Skeletal muscle satellite cell (primary cell): ENCODE results near the gene DNAH8.

Experiments used
- H3K27me3 ChIP-seq: 2 replicates; pipeline ENCODE4 v1.7.0; 2013; ENCODE audit warnings: low read length; ENCODE audit not compliant: control insufficient read depth, insufficient read depth
- H3K36me3 ChIP-seq: 2 replicates; pipeline ENCODE4 v1.7.0; 2013; ENCODE audit warnings: mild to moderate bottlenecking, control low read depth, low read length; ENCODE audit not compliant: insufficient read depth
- H3K4me1 ChIP-seq: 2 replicates; pipeline ENCODE4 v1.7.0; 2013; ENCODE audit warnings: low read length; ENCODE audit not compliant: control insufficient read depth, insufficient read depth
- H3K4me2 ChIP-seq: 2 replicates; pipeline ENCODE4 v1.7.0; 2013; ENCODE audit warnings: mild to moderate bottlenecking, low read length
- H3K4me3 ChIP-seq: 2 replicates; pipeline ENCODE4 v1.7.0; 2013; ENCODE audit warnings: low read length
- H3K9ac ChIP-seq: 2 replicates; pipeline ENCODE4 v1.7.0; 2013; ENCODE audit warnings: mild to moderate bottlenecking, low read depth, low read length, moderate library complexity
- H3K9me3 ChIP-seq: replicated peaks from 2 replicates; pipeline ENCODE4 v1.7.0; 2013; ENCODE audit warnings: mild to moderate bottlenecking, control low read depth, low read length

Gene DNAH8

DNA sequence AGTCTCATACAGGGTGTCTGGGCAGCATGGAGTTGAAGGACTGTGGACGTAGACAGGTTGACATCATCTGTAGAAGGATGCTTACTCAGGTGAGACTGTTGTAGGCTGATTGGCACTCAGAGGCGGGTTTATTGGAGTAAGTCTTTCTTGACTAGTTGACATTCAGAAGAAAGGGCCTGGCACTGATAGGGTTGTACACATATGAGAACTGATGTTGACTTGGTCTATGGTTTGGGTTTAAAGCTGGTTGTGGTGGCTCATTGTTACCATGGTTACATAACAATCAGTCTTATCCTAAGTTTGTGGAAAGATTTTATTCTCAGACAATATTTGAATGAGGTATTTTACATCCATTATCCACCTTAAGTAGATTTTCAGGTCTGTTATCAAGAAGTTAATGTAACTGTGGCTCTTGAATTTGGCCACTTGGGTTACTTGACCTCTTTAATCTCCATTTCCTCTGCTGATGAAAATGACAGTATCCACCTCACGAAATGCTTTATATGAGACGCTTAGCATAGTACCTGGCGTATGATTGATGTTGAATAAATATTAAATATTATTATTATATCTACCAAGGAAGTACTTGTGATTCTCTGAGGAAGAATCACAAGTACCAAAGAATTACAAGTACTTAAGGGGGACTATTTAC, 109.3 kb downstream of the DNAH8 start:
- Histone ChIP-seq H3K4me1 (no peaks in the 10 kb centered on the region), H3K4me3 (no peak overlapping the region), H3K9ac (no peak overlapping the region), H3K4me2 (no peak overlapping the region), H3K9me3 (no peaks in the 10 kb centered on the region), H3K27me3 (peaks cover 5% of the 10 kb centered on the region), H3K36me3 (no peaks in the 10 kb centered on the region)

DNA sequence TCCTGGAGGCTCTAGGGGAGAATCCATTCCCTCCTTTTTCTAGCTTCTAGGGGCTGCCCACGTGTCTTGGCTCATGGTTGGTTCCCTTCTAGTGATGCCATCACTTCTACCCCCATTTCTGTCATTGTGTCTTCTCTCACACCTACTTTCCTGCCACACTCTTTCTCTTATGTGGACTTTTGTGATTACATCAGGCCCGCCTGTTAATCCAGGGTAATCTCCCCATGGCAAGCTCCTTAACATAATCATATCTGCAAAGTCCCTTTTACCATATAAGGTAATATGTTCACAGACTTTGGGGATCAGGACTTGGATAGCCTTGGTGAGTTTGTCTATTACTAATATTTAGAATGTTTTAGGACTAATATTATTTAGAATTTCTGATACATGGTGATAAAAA, 111.9 kb downstream of the DNAH8 start:
- H3K9me3 ChIP-seq, result no peaks in the 10 kb centered on the region
- no peaks in the 10 kb centered on the region for H3K27me3 ChIP-seq
- H3K4me2 ChIP-seq, result no peak overlapping the region
- no peaks in the 10 kb centered on the region for H3K4me1 ChIP-seq
- H3K36me3 ChIP-seq, result no peaks in the 10 kb centered on the region
- no peak overlapping the region for H3K4me3 ChIP-seq
- H3K9ac ChIP-seq, result no peak overlapping the region

DNA sequence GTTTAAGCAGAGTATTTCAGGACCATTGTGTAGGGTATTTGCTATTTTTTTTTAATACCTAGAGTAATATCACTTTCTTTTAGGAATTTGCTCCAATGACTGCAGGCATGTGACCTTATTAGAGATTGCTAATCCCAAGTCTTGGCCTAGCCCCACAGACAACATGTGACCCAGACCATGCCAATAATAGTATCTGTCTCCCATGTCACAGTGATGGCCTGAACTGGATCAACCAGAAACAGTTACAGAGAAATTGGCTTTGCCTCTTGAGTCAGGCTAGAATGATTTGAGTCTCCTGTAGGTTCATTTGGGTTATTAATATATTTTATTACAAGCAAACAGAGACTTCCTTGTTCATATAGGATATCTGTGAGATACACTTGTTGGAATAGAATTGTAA, 116.8 kb downstream of the DNAH8 start:
- H3K9ac ChIP-seq, result no peak overlapping the region
- H3K36me3 ChIP-seq, result no peaks in the 10 kb centered on the region
- no peaks in the 10 kb centered on the region for H3K9me3 ChIP-seq
- no peaks in the 10 kb centered on the region for H3K4me1 ChIP-seq
- H3K4me3 ChIP-seq, result no peak overlapping the region
- no peaks in the 10 kb centered on the region for H3K27me3 ChIP-seq
- H3K4me2 ChIP-seq, result no peak overlapping the region

DNA sequence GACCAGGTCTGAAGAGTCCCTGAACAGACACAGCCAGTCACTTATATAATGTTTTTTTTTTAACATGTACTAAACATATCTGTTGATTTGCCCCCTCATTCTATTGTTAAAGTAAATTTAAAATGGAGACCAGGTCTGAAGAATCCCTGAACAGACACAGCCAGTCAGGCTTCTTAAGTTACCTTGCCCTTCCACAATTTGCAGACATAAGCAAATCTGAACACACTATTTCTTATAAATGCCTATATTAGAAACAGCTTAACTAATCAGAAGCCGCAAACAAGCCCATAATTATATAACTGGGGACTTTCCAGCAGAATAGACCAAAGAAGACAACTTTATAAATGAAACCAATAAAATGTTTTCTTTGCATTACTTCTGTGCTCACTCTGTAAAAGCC, 118.2 kb downstream of the DNAH8 start:
- Histone ChIP-seq H3K9me3 (no peaks in the 10 kb centered on the region), H3K36me3 (no peaks in the 10 kb centered on the region), H3K9ac (no peak overlapping the region), H3K4me3 (no peak overlapping the region), H3K4me1 (no peaks in the 10 kb centered on the region), H3K27me3 (no peaks in the 10 kb centered on the region), H3K4me2 (no peak overlapping the region)

DNA sequence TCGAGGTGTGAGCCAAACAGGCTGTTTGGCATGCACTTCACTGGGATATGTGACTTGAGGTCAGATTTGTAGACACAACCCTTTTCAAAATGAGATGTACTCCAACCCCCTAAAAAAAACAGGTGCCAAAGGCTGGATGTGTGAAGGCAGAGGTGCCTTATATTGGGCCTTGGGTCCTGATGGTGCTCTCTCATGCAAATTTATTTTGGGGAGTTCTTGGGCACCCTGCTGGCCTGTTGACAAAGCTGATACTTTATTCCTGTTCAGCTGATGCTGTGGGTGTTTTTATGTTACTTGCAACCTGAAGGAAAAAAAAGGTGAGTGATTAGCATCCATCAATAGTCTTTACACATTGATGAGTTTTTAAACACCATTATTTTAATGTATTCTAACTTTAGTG, 121.5 kb downstream of the DNAH8 start:
- no peaks in the 10 kb centered on the region for H3K4me1 ChIP-seq
- no peak overlapping the region for H3K9ac ChIP-seq
- H3K27me3 ChIP-seq, result no peaks in the 10 kb centered on the region
- H3K36me3 ChIP-seq, result no peaks in the 10 kb centered on the region
- no peak overlapping the region for H3K4me2 ChIP-seq
- H3K9me3 ChIP-seq, result no peaks in the 10 kb centered on the region
- no peak overlapping the region for H3K4me3 ChIP-seq

DNA sequence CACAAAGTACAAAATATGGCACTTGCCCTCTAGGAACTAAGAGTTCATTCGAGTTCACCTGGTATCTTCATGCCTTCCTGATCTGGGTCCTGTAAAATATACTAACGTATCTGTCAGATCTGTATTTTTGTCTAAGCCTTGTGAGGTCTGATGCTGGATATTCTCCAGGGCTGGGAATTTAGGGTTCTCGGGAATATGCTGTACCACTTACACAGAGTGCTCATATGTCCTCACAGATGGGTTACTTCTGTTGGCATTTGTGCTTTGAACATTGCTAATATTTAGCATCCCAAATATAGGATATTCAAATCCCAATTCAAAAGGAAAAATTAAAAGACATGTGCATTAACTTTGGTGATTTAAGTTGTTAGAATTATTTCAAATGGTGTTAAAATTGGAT, 122.0 kb downstream of the DNAH8 start:
- Histone ChIP-seq H3K9me3 (no peaks in the 10 kb centered on the region), H3K27me3 (no peaks in the 10 kb centered on the region), H3K4me2 (no peak overlapping the region), H3K4me1 (no peaks in the 10 kb centered on the region), H3K9ac (no peak overlapping the region), H3K36me3 (no peaks in the 10 kb centered on the region), H3K4me3 (no peak overlapping the region)

DNA sequence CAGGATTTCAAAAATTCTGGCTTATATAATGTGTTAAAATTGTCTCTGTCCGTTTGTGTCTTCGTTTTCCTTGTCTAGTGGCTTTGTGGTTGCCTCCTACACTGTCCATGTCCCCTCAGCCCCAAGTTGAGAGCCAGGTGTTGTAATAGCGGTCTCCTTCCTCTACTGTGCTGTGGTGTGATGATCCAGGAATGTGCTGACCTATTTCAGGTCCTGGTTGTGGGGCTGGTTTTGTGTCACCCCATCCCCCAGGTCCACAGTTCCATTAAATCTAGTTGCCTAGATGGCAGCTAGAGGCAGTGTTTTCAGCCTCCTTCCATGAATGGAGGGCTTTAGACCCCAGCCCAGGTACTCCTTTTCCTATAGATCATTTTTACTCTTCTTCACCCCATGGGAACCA, 128.7 kb downstream of the DNAH8 start:
- H3K4me1 ChIP-seq, result no peaks in the 10 kb centered on the region
- H3K4me3 ChIP-seq, result no peak overlapping the region
- no peak overlapping the region for H3K4me2 ChIP-seq
- no peaks in the 10 kb centered on the region for H3K27me3 ChIP-seq
- H3K9ac ChIP-seq, result no peak overlapping the region
- H3K36me3 ChIP-seq, result no peaks in the 10 kb centered on the region
- H3K9me3 ChIP-seq, result no peaks in the 10 kb centered on the region

DNA sequence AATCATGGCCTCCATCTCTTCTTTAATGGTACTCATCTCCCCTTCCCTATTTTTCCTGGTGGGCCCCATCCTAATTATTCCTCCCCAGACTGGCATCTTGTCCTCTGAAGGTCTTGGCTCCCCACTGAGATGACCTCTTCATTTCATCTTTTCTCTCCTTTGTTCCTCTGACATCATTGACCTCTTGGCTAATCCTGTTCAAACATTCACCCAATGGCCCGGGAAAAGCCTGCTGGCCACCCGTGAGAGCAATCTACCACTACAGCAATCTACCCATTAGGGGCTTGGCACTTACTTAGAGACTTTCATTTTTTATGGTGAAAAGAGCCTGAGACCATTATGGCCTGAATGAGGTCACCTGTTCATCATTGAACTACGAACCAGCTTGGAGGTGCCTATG, 130.8 kb downstream of the DNAH8 start:
- H3K4me3 ChIP-seq, result no peak overlapping the region
- no peaks in the 10 kb centered on the region for H3K9me3 ChIP-seq
- no peak overlapping the region for H3K4me2 ChIP-seq
- no peaks in the 10 kb centered on the region for H3K4me1 ChIP-seq
- peaks cover 4% of the 10 kb centered on the region for H3K27me3 ChIP-seq
- no peaks in the 10 kb centered on the region for H3K36me3 ChIP-seq
- no peak overlapping the region for H3K9ac ChIP-seq

DNA sequence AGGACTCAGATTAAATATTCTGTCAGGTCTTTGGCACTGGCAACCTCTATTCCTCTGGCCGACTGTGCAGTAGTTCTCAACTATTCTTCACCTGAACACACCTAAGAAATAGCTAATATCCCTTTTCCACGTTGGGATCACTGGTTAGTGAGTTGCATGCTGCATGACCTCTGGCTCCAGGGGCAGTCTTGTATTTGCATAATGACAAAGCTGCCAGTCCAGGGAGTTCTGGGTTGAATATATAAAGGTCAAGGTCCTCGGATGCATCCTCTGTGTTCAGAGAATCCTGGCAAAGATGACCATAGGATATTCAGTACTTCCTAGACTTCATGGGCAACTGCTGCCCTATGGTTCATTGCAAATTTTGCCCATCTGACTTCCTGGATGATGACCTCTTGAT, 131.2 kb downstream of the DNAH8 start:
- H3K27me3 ChIP-seq, result peaks cover 4% of the 10 kb centered on the region
- H3K4me1 ChIP-seq, result no peaks in the 10 kb centered on the region
- H3K36me3 ChIP-seq, result no peaks in the 10 kb centered on the region
- H3K9ac ChIP-seq, result no peak overlapping the region
- no peak overlapping the region for H3K4me2 ChIP-seq
- H3K4me3 ChIP-seq, result no peak overlapping the region
- no peaks in the 10 kb centered on the region for H3K9me3 ChIP-seq

DNA sequence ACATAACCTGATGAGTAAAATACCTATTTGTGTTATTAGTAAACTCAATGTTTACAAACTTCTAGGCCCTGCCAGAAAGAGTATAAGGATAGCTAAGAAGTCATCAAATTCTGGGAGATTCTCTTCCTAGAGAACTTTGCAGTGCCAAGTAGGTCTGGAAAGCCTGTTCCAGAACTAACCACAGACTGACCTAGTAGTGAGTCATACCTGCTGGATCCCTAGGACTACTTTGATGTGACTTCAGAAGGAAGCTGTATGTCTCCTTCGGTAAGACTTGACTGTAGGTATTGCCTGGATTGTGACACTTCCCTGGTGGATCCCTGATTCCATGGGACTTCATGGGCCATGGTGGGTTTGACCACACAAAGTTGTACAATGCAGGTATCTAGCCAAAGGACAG, 131.7 kb downstream of the DNAH8 start:
- H3K4me2 ChIP-seq, result no peak overlapping the region

DNA sequence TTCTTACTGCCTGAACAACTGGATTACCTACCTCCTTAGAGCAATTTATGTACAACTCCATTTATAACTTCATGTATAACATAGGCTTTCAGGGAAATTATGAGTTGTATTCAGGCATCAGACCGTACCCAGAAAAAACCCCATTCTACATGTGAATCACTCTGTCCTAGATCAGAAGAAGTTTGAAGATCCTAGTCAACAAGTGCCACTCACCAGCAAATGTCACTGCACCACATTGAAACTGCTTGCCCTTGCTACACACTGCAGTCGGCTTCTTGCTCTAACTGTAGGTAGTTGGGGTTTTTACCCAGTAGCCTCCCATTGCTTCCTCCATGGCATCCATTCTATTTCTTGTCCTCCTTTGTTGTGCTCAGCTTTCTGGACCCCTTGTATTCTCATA, 132.4 kb downstream of the DNAH8 start:
- H3K9ac ChIP-seq, result no peak overlapping the region
- H3K4me2 ChIP-seq, result no peak overlapping the region
- H3K4me1 ChIP-seq, result no peaks in the 10 kb centered on the region
- no peaks in the 10 kb centered on the region for H3K36me3 ChIP-seq
- peaks cover 7% of the 10 kb centered on the region for H3K27me3 ChIP-seq
- no peaks in the 10 kb centered on the region for H3K9me3 ChIP-seq
- no peak overlapping the region for H3K4me3 ChIP-seq

More for the DNA sequence above, 131.7 kb downstream of the DNAH8 start:
- Histone ChIP-seq H3K36me3 (no peaks in the 10 kb centered on the region), H3K4me1 (no peaks in the 10 kb centered on the region), H3K27me3 (peaks cover 4% of the 10 kb centered on the region), H3K9me3 (no peaks in the 10 kb centered on the region), H3K4me3 (no peak overlapping the region), H3K9ac (no peak overlapping the region)

DNA sequence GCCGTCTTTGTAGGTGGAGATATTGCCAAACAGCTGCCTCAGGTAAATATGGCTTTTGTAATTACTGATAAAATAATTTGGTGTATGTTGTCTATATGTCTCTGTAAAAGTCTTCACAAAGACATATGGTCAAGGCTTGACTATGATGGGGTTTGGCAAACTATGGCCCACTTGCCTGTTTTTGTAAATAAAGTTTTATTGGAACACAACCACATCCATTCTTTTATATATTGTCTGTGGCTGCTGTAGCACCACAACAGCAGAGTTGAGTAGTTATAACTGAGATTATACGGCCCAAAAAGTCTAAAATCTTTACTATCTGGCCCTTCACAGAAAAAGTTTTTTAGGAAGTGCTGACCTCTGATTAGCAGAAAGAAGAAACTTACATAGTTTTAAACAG, 133.6 kb downstream of the DNAH8 start:
- no peaks in the 10 kb centered on the region for H3K9me3 ChIP-seq

More for the DNA sequence above, 133.6 kb downstream of the DNAH8 start:
- Histone ChIP-seq H3K4me3 (no peak overlapping the region), H3K27me3 (peaks cover 7% of the 10 kb centered on the region), H3K4me2 (no peak overlapping the region), H3K36me3 (no peaks in the 10 kb centered on the region), H3K4me1 (no peaks in the 10 kb centered on the region), H3K9ac (no peak overlapping the region)
